Keratinocyte (primary cell): ENCODE data around the gene ZNF254. TPM values are rescaled to one million over a fixed set of nuclear protein-coding genes. Genes with fewer than 3 reads are reported as not detected.
"Not testable (repeated sequence)": the region's sequence is repeated elsewhere in the genome, so short reads cannot be mapped to it uniquely, and the experiment has no call there.

Experiments used
- DNase-seq: peaks from one replicate; pipeline ENCODE4 v3.0.0-alpha.2; 2011; ENCODE audit warnings: low read depth, missing footprints, low spot score
- FAIRE-seq: peaks from 2 replicates; lab custom pipeline; 2011; peaks lifted over from hg19 to GRCh38; lab: Jason Lieb, UNC
- H2AFZ ChIP-seq: 2 replicates; pipeline ENCODE4 v1.6.0; 2012; ENCODE audit warnings: low read length, control low read depth, inconsistent platforms; ENCODE audit not compliant: control insufficient read depth
- H3K27ac ChIP-seq: 2 replicates; pipeline ENCODE4 v1.5.1; 2011; ENCODE audit warnings: low read length; ENCODE audit not compliant: control insufficient read depth, insufficient read depth
- H3K27me3 ChIP-seq: 3 replicates; pipeline ENCODE4 v1.6.0; 2011; ENCODE audit warnings: low read length; ENCODE audit not compliant: control insufficient read depth, insufficient read depth; ENCODE audit errors: extremely low read depth
- H3K36me3 ChIP-seq, 2 experiments: 2 replicates in 1 of 2; 3 replicates in 1 of 2; pipeline ENCODE4 v1.5.1; 2011; ENCODE audit warnings: low read length in 2 of 2, mild to moderate bottlenecking in 1 of 2; ENCODE audit not compliant: control insufficient read depth in 2 of 2, insufficient read depth in 2 of 2; ENCODE audit errors: extremely low read depth in 1 of 2
- H3K4me1 ChIP-seq: 3 replicates; pipeline ENCODE4 v1.5.1; 2011; ENCODE audit warnings: low read length; ENCODE audit not compliant: control insufficient read depth, insufficient read depth; ENCODE audit errors: extremely low read depth
- H3K4me2 ChIP-seq: 3 replicates; pipeline ENCODE4 v1.6.0; 2011; ENCODE audit warnings: low read depth, low read length; ENCODE audit not compliant: control insufficient read depth, insufficient read depth; ENCODE audit errors: extremely low read depth
- H3K4me3 ChIP-seq, 3 experiments: fragments of 200-600 bp in 1 of 3; sonication (generic) in 1 of 3; 2 replicates in 2 of 3; 3 replicates in 1 of 3; pipeline ENCODE4 v1.5.1; 2011 to 2016; ENCODE audit warnings: low read length in 3 of 3, mild to moderate bottlenecking in 3 of 3, control low read depth in 2 of 3, inconsistent platforms in 1 of 3, low read depth in 1 of 3, mixed read lengths in 1 of 3, mixed run types in 1 of 3, moderate library complexity in 1 of 3; ENCODE audit not compliant: control insufficient read depth in 2 of 3, insufficient read depth in 2 of 3; ENCODE audit errors: extremely low read depth in 1 of 3
- H3K79me2 ChIP-seq: 2 replicates; pipeline ENCODE4 v1.6.0; 2012; ENCODE audit warnings: low read length; ENCODE audit not compliant: control insufficient read depth, insufficient read depth
- H3K9ac ChIP-seq: 3 replicates; pipeline ENCODE4 v1.6.0; 2011; ENCODE audit warnings: low read length; ENCODE audit not compliant: control insufficient read depth, insufficient read depth; ENCODE audit errors: extremely low read depth
- H3K9me1 ChIP-seq: 3 replicates; pipeline ENCODE4 v1.6.0; 2011; ENCODE audit warnings: low read length; ENCODE audit not compliant: control insufficient read depth, insufficient read depth; ENCODE audit errors: extremely low read depth
- H3K9me3 ChIP-seq: 2 replicates; pipeline ENCODE4 v1.5.1; 2012; ENCODE audit warnings: low read depth, low read length; ENCODE audit not compliant: control insufficient read depth
- H4K20me1 ChIP-seq: 3 replicates; pipeline ENCODE4 v1.6.0; 2011; ENCODE audit warnings: low read length; ENCODE audit not compliant: control insufficient read depth, insufficient read depth; ENCODE audit errors: extremely low read depth
- CTCF ChIP-seq, 3 experiments: IDR thresholded peaks in 1 of 3; conservative IDR thresholded peaks in 1 of 3; optimal IDR thresholded peaks in 1 of 3; 2 replicates in 2 of 3; 3 replicates in 1 of 3; pipeline versions ENCODE3 to v1.5.1; 2011; ENCODE audit warnings: low read length in 3 of 3, mild to moderate bottlenecking in 3 of 3, moderate library complexity in 2 of 3, control low read depth in 1 of 3, inconsistent platforms in 1 of 3; ENCODE audit not compliant: insufficient read depth in 2 of 3; ENCODE audit errors: extremely low read depth in 1 of 3
- EZH2 ChIP-seq: IDR thresholded peaks from one replicate; pipeline ENCODE4 v1.6.1; 2012; ENCODE audit warnings: inconsistent platforms, mild to moderate bottlenecking, low read length, moderate library complexity
- dilution Hi-C: fragments of 300-500 bp; cut with MboI; formaldehyde crosslinking; loops from one replicate; pipeline ENCODE4 v1.7.0; 2020; ENCODE audit warnings: low sequenced_read_pairs; ENCODE audit not compliant: extremely low pct_ligation_motif_present
- polyA plus RNA-seq, 5 experiments: library from polyadenylated mRNA; depleted of rRNA in 3 of 5; stranded (reverse) in 3 of 5; stranded (forward) in 1 of 5; unstranded in 1 of 5; fragments of >200 nt; gene quantifications; 1 replicate in 1 of 5; 2 replicates in 3 of 5; 3 replicates in 1 of 5; pipeline versions ENCODE4 v1.2.1 to v1.2.3, GENCODE V29; 2011 to 2012; ENCODE audit warnings: missing spikeins in 2 of 5, low read depth in 1 of 5, low replicate concordance in 1 of 5

The ZNF254 gene
- polyA plus RNA-seq, 1 donor (not counting 4 experiments of a cell fraction or from before 2014, with no cell fraction given): 5.7 TPM

DNA sequence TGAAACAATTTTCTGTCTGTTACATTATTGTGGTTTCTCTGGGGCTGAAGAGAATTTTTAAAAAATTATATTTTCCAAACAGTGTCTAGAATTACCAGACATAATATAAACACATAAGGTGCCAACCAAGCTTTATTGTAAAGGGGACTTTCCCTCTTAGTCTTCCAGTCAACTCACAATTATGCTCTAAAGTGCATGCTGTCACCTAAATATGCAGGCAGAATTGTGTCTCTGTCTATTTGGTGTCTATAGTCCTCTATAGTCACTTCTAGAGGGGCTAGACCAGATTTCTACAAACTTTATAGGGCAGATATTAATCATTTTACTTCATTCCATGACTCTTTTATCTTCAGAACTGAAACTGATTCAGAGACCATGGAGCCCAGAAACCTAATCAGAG is 12.8 kb downstream of the ZNF254 start:
- peaks cover 34% of the 10 kb centered on the region for H3K79me2 ChIP-seq
- H3K36me3 ChIP-seq: no peaks in the 10 kb centered on the region
- DNase-seq (no peak), FAIRE-seq (no peak)
- H2AFZ ChIP-seq: no peak overlapping the region
- no peaks in the 10 kb centered on the region for H3K9me1 ChIP-seq
- no peak overlapping the region for H3K4me2 ChIP-seq
- no peaks in the 10 kb centered on the region for H3K4me1 ChIP-seq
- H3K9ac ChIP-seq: no peak overlapping the region
- dilution Hi-C loops: no loop called here
- no peaks in the 10 kb centered on the region for H4K20me1 ChIP-seq
- no peak overlapping the region for H3K27ac ChIP-seq
- TF ChIP-seq CTCF (optimal IDR thresholded peaks at IDR 0.05 in 1 of 3, IDR thresholded peaks at IDR 0.05 in 1 of 3, conservative IDR thresholded peaks at IDR 0.05 in 1 of 3; ENCODE audit: extremely low read depth in 1 of 3, insufficient read depth in 2 of 3, low read length in 3 of 3) (no peak), EZH2 (no peak)
- no peaks in the 10 kb centered on the region for H3K27me3 ChIP-seq
- no peak overlapping the region for H3K4me3 ChIP-seq
- H3K9me3 ChIP-seq: no peaks in the 10 kb centered on the region

DNA sequence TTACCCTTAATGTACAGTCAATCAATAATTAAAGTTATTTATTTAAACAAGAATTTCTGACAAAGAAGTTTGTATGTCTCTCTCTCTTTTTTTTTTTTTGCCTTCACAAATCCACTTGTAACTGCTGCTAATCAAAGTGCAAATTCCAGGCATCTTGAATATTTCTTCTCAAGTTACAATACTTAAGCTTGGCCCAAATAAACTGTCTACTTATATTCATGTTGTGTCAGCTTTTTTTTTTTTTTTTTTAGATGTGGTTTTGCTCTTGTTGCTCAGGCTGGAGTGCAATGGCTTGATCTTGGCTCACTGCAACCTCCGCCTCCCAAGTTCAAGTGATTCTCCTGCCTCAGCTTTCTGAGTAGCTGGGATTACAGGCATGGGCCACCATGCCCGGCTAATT is 13.6 kb downstream of the ZNF254 start:
- H3K9ac ChIP-seq, H4K20me1 ChIP-seq, H3K36me3 ChIP-seq, H2AFZ ChIP-seq, H3K4me3 ChIP-seq, H3K9me3 ChIP-seq, DNase-seq, H3K27ac ChIP-seq, H3K4me1 ChIP-seq, FAIRE-seq, dilution Hi-C loops, H3K4me2 ChIP-seq, H3K27me3 ChIP-seq, H3K9me1 ChIP-seq: not testable (repeated sequence)
- H3K79me2 ChIP-seq: peaks cover 27% of the 10 kb centered on the region

DNA sequence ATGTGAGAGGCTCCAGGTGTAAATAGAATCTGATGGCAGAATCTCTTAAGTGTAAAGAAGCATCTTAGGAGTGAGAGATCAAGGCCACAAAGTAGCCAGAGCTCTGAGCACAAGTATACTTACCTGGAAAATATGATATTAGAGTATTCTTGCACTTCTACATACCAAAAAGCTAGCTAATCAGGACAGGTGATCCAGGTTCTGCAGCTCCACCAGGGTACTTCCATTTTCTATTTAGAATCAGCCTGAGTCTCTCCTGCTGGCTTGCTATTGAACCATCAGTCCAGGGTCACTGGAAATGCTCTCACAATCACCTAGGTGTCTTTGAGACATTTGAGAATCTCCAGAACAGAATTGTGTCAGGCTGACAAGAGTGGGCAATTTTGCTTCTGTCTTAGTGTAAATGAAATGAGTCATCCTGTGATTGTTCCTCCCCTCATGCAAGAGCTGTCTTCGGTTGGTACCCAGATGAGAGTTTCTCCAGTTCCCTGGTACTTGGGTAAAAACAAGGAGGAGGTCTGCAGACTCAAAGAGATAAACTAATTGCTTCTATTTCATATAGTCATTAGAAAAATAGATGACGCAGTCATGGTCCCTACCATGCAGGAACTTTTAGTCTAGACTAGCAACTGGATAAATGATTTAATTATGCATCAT is 14.6 kb downstream of the ZNF254 start:
- no peak for TF ChIP-seq CTCF (optimal IDR thresholded peaks at IDR 0.05 in 1 of 3, IDR thresholded peaks at IDR 0.05 in 1 of 3, conservative IDR thresholded peaks at IDR 0.05 in 1 of 3; ENCODE audit: extremely low read depth in 1 of 3, insufficient read depth in 2 of 3, low read length in 3 of 3)
- TF ChIP-seq EZH2: no peak
- H3K9me1 ChIP-seq: no peaks in the 10 kb centered on the region
- H3K9me3 ChIP-seq: no peaks in the 10 kb centered on the region
- H3K79me2 ChIP-seq: peaks cover 18% of the 10 kb centered on the region
- H3K4me3 ChIP-seq: no peak overlapping the region
- dilution Hi-C loops: no loop called here
- H3K9ac ChIP-seq: no peak overlapping the region
- FAIRE-seq: no peak
- H3K4me2 ChIP-seq: no peak overlapping the region
- H3K27ac ChIP-seq: no peak overlapping the region
- H4K20me1 ChIP-seq: no peaks in the 10 kb centered on the region
- peaks cover 0 to under 1% of the 10 kb centered on the region in 2 experiments for H3K36me3 ChIP-seq
- DNase-seq: no peak
- H2AFZ ChIP-seq: no peak overlapping the region
- H3K27me3 ChIP-seq: no peaks in the 10 kb centered on the region
- no peaks in the 10 kb centered on the region for H3K4me1 ChIP-seq
